Lower leg skin (tissue), 3 donors: ENCODE results near the gene FCHO1.

Experiments used
- POLR2A ChIP-seq, 2 donors: fragments of 450-650 bp; IDR thresholded peaks; one replicate each; pipeline ENCODE4 v1.6.1; 2016 to 2017; ENCODE audit warnings: antibody characterized with exemption in 2 of 2, mild to moderate bottlenecking in 1 of 2, moderate library complexity in 1 of 2
- TF ChIP-seq, protein P1 (sequence below), 3 donors: fragments of 450-650 bp; IDR thresholded peaks; one replicate each; pipeline ENCODE4 v1.5.1; 2016; ENCODE audit warnings: antibody characterized with exemption in 3 of 3, mild to moderate bottlenecking in 3 of 3, moderate library complexity in 2 of 3

DNA sequence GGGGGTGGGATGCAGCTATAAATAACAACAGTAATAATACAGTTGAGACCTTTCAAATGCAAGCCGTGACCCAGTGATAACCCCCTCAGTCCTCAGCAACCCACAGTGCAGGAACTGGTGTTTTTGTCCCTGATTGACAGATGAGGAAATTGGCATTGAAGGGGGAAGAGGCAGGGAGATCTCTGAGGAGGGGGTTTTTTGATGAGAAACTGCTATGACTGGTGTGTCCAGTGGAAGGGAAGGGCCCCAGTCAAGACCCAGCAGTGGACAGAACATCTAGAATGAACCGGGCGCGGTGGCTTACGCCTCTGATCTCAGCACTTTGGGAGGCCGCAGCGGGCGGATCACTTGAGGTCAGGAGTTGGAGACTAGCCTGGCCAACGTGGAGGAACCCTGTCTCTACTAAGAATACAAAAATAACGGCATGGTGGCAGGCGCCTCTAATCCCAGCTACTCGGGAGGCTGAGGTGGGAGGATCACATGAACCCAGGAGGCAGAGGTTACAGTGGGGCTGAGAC, 30.1 kb upstream of the FCHO1 start:
- TF ChIP-seq, protein P1, sequence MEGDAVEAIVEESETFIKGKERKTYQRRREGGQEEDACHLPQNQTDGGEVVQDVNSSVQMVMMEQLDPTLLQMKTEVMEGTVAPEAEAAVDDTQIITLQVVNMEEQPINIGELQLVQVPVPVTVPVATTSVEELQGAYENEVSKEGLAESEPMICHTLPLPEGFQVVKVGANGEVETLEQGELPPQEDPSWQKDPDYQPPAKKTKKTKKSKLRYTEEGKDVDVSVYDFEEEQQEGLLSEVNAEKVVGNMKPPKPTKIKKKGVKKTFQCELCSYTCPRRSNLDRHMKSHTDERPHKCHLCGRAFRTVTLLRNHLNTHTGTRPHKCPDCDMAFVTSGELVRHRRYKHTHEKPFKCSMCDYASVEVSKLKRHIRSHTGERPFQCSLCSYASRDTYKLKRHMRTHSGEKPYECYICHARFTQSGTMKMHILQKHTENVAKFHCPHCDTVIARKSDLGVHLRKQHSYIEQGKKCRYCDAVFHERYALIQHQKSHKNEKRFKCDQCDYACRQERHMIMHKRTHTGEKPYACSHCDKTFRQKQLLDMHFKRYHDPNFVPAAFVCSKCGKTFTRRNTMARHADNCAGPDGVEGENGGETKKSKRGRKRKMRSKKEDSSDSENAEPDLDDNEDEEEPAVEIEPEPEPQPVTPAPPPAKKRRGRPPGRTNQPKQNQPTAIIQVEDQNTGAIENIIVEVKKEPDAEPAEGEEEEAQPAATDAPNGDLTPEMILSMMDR (IDR thresholded peaks at IDR 0.05), result no peak
- TF ChIP-seq POLR2A (IDR thresholded peaks at IDR 0.05), result no peak
